HG03103 (cell line): ENCODE data around the gene KRT24.

Experiments used
- ATAC-seq: cut with Tn5 transposase; IDR thresholded peaks from one replicate; pipeline ENCODE4 v1.9.1; 2021; ENCODE audit warnings: low read depth; ENCODE audit not compliant: unreplicated experiment

The KRT24 gene

GRCh38 chr17:40695874-40696472 lies 7.6 kb downstream of the KRT24 start:
- ATAC-seq, result no peak

- no peak for ATAC-seq
Measured at GRCh38 chr17:40694584-40694983, 9.0 kb downstream of the KRT24 start.

GRCh38 chr17:40687106-40687505 lies 16.4 kb downstream of the KRT24 start:
- ATAC-seq, result no peak

- no peak for ATAC-seq
Measured at GRCh38 chr17:40686192-40686591, 17.4 kb downstream of the KRT24 start.

- ATAC-seq, result no peak
Measured at GRCh38 chr17:40680998-40681397, 22.6 kb downstream of the KRT24 start.

GRCh38 chr17:40679523-40679907 lies 24.0 kb downstream of the KRT24 start:
- ATAC-seq, result no peak

- ATAC-seq, result no peak
Measured at GRCh38 chr17:40678902-40679522, 24.5 kb downstream of the KRT24 start.

GRCh38 chr17:40675905-40676304 lies 27.6 kb downstream of the KRT24 start:
- no peak for ATAC-seq

GRCh38 chr17:40672654-40673053 lies 30.9 kb downstream of the KRT24 start:
- ATAC-seq, result no peak

- no peak for ATAC-seq
Measured at GRCh38 chr17:40671282-40671681, 32.3 kb downstream of the KRT24 start.

GRCh38 chr17:40666331-40666730 lies 37.2 kb downstream of the KRT24 start:
- no peak for ATAC-seq

- no peak for ATAC-seq
Measured at GRCh38 chr17:40664582-40665333, 38.8 kb downstream of the KRT24 start, which contains the start of gene KRT222. TSS of gene KRT222 (minus strand) at chr17:40665177. CDS start at chr17:40665099, 78 bp downstream.

- no peak for ATAC-seq
Measured at GRCh38 chr17:40663252-40663651, 40.3 kb downstream of the KRT24 start.

GRCh38 chr17:40659911-40660310 lies 43.6 kb downstream of the KRT24 start:
- ATAC-seq, result no peak

GRCh38 chr17:40658396-40658795 lies 45.2 kb downstream of the KRT24 start:
- ATAC-seq, result no peak

GRCh38 chr17:40651939-40652338 lies 51.6 kb downstream of the KRT24 start:
- no peak for ATAC-seq

- ATAC-seq, result no peak
Measured at GRCh38 chr17:40648384-40648968, 55.1 kb downstream of the KRT24 start.
